22Rv1 (cell line): ENCODE measurements around the gene NT5DC3.

Experiments used
- H3K27ac ChIP-seq: fragments of 450-650 bp; 2 replicates; pipeline ENCODE4 v1.5.1; 2017
- CTCF ChIP-seq: fragments of 450-650 bp; IDR thresholded peaks from 2 replicates; pipeline ENCODE4 v1.5.1; 2017; ENCODE audit warnings: mild to moderate bottlenecking
- ZFX ChIP-seq: fragments of 450-650 bp; IDR thresholded peaks from 2 replicates; pipeline ENCODE4 v1.6.1; 2017; ENCODE audit warnings: antibody characterized with exemption, borderline replicate concordance

Gene NT5DC3

DNA sequence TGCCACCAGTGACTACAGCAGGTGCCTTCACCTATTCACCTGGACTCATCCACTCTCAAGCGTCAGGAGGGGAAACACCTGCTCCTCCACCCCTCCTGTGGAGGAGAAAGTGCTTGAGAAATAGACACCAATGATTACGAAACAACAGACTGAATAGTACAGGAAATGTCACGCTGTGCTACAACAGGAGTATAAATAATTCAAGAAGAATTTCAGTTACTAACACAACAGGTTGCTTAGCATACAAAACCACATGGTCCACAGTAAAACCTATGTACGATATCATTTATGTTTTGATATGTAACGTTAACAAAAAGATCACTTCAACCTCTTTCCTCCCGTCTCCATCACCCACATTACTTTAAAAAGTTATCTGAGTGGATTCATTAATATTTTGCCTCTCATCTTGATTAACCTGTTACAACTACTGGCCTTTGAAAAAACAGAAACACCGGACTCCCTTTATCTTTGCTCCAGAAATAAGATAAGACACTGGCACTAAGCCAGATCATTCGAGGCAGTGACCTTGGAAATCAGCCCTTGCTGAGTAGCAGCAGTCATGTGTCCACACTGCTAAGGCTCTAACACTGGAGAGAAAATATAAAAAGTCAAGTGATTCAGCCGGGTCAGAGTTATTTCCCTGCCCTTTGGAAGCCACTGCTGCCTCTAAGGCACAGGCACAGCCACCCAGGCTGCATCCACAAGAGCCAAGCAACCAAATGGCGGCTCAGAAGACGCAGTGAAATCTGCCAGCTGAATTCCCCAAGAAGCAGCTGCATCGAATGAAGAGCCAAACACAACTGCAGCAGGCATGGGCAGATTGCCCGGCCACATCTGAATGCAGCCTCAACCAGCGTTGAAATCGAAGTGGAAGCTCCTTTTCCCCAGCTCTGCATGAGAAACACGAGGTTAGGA lies 40.9 kb downstream of the NT5DC3 start:
- TF ChIP-seq CTCF, result no peak
- TF ChIP-seq ZFX, result no peak
- H3K27ac ChIP-seq, result no peak overlapping the region

- TF ChIP-seq CTCF (no peak), ZFX (no peak)
- H3K27ac ChIP-seq, result no peak overlapping the region
Measured at GRCh38 chr12:103799504-103799856, 41.6 kb downstream of the NT5DC3 start.

GRCh38 chr12:103798586-103798985 lies 42.4 kb downstream of the NT5DC3 start:
- TF ChIP-seq CTCF (no peak), ZFX (no peak)
- H3K27ac ChIP-seq, result no peak overlapping the region

DNA sequence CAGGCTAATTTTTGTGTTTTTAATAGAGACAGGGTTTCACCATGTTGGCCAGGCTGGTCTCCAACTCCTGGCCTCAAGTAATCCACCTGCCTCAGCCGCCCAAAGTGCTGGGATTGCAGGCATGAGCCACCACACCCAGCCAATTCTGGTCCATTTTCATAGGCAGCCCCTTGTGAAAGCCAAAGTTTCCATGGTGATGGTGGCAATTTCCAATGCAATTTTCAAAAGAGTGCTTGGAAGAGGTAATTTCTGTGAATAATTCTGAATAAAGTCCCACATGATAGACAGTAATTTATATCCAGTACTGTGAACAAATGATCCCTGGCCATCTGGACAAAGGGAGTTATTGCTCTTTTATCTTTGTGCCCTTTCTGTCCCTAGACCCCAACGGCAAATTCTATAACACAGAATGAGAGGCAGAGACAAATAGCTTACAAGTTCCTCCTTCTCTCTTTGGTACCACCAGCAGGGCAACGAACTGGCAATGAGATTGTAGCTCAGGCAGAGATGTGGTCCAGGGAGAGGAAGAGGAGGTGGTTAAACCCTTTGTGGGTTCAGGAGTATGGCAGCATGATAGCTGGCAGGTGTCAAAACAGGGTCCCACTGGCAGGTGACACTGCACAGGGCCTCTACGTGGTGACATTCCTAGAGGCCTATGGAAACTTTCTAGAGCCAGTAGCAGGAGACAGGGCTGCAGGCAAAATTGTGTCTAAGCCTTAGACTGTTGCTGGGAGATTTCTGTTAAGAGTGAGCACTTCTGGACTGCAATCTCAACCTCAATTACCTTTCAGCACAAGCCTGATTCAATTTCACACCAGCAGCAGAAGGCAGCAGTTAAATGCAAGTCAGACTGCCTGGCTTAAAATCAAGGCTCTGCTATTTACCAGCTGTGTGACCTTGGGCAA lies 46.5 kb downstream of the NT5DC3 start:
- H3K27ac ChIP-seq, result no peak overlapping the region
- TF ChIP-seq CTCF, result no peak
- no peak for TF ChIP-seq ZFX

DNA sequence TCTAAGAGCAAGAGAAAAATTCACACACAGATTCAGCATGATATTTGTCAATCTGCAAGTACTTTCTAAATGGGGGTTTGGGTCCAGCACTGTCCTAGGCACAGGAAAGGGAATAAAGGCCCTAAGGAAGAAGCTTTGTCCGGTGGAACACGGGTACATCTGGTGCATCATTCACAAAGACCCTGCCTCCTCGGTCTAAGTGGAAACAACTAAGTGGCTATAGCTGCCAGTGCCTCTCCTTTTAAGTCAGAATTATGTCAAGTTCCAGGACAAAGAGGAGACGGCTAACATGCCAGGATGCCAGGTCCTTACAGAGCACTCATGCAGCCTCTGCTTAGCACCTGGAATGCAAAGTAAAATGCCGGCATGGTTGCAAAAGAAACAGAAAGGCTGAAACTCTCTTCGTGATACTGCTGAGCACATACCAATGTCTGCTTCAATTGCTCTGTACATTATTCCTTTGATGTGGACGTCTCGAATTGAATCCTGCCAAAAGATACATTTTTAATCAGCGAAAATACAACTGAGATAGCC lies 47.5 kb downstream of the NT5DC3 start:
- H3K27ac ChIP-seq, result no peak overlapping the region

GRCh38 chr12:103793046-103793445 lies 48.0 kb downstream of the NT5DC3 start:
- TF ChIP-seq ZFX, result no peak
- no peak for TF ChIP-seq CTCF

More for the DNA sequence above, 47.5 kb downstream of the NT5DC3 start:
- TF ChIP-seq CTCF (no peak), ZFX (no peak)

More at GRCh38 chr12:103793046-103793445, 48.0 kb downstream of the NT5DC3 start:
- H3K27ac ChIP-seq, result no peak overlapping the region
